ENCODE measurements around the gene RAPGEF2. TPM values are rescaled to one million over a fixed set of nuclear protein-coding genes. Genes with fewer than 3 reads are reported as not detected.

Gene RAPGEF2
- total and polyA plus RNA-seq, 2 experiments from 2014 or later: 10.2 to 63.1 TPM

DNA sequence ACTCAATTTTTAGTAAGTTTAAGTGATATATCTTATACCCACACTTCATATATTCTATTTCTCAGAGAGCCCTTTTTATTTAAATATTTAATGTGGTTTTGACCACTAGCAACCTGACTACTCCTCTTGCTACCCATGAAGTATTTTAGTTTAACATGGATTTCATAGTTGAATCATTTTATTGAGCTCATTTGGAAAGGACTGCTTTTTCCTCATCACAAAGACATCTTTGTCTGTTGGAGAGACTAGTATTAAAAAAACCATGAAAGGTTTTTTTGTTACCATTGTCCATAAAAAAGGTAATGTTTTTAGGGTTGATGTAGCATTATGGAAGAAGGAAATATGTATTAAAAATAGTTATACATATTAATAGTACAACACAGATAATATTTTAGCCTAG, 139.5 kb downstream of the RAPGEF2 start:
- H2AFZ ChIP-seq: no peak overlapping the region
- no peaks in the 10 kb centered on the region for H4K20me1 ChIP-seq (replicated peaks; ENCODE audit: insufficient read depth)
- peaks cover 3% of the 10 kb centered on the region; the same call in 2 of the 3 replicates for H3K36me3 Mint-ChIP-seq (ENCODE audit: low read depth)
- no peak overlapping the region for H3K4me3 ChIP-seq
- no peaks in the 10 kb centered on the region for H3K9me3 Mint-ChIP-seq
- DNase-seq (ENCODE audit: low spot score) (no peak), ATAC-seq (no peak)
- H3K4me2 ChIP-seq: no peak overlapping the region
- H3K27ac ChIP-seq (ENCODE audit: low read depth): no peak overlapping the region
- H3K27me3 Mint-ChIP-seq (ENCODE audit: insufficient read depth, low read depth, poor library complexity): no peaks in the 10 kb centered on the region
- H3K79me2 ChIP-seq (replicated peaks; ENCODE audit: insufficient read depth): peaks cover 9% of the 10 kb centered on the region; the same call in 1 of the 2 replicates
- H3K4me3 Mint-ChIP-seq: no peak overlapping the region
- H3K9me2 ChIP-seq (ENCODE audit: insufficient read depth): no peaks in the 10 kb centered on the region
- no peaks in the 10 kb centered on the region for H3K4me1 ChIP-seq (ENCODE audit: insufficient read depth)
- H3K27me3 ChIP-seq (ENCODE audit: insufficient read depth): no peaks in the 10 kb centered on the region
- TF ChIP-seq CREB1 (CRISPR knock-in tag; IDR thresholded peaks at IDR 0.05; ENCODE audit: low read depth) (no peak), EZH2 (IDR thresholded peaks at IDR 0.05; ENCODE audit: low read depth, unreplicated experiment) (no peak), NANOG (IDR thresholded peaks at IDR 0.05; ENCODE audit: borderline replicate concordance) (no peak), ZNF114 (CRISPR knock-in tag; IDR thresholded peaks at IDR 0.05) (no peak), POLR2AphosphoS5 (IDR thresholded peaks at IDR 0.05; ENCODE audit: low read depth) (no peak), STAT1 (IDR thresholded peaks at IDR 0.05; ENCODE audit: unreplicated experiment) (no peak), JUNB (IDR thresholded peaks at IDR 0.05; ENCODE audit: unreplicated experiment) (no peak), EZH2phosphoT487 (IDR thresholded peaks at IDR 0.05; ENCODE audit: unreplicated experiment) (no peak), ZNF331 (CRISPR knock-in tag; IDR thresholded peaks at IDR 0.05; ENCODE audit: low read depth) (no peak)
- TF ChIP-seq, protein P1, sequence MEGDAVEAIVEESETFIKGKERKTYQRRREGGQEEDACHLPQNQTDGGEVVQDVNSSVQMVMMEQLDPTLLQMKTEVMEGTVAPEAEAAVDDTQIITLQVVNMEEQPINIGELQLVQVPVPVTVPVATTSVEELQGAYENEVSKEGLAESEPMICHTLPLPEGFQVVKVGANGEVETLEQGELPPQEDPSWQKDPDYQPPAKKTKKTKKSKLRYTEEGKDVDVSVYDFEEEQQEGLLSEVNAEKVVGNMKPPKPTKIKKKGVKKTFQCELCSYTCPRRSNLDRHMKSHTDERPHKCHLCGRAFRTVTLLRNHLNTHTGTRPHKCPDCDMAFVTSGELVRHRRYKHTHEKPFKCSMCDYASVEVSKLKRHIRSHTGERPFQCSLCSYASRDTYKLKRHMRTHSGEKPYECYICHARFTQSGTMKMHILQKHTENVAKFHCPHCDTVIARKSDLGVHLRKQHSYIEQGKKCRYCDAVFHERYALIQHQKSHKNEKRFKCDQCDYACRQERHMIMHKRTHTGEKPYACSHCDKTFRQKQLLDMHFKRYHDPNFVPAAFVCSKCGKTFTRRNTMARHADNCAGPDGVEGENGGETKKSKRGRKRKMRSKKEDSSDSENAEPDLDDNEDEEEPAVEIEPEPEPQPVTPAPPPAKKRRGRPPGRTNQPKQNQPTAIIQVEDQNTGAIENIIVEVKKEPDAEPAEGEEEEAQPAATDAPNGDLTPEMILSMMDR (conservative IDR thresholded peaks at IDR 0.05; ENCODE audit: low read depth in 2 of 2): no peak
- TF ChIP-seq, protein P2, sequence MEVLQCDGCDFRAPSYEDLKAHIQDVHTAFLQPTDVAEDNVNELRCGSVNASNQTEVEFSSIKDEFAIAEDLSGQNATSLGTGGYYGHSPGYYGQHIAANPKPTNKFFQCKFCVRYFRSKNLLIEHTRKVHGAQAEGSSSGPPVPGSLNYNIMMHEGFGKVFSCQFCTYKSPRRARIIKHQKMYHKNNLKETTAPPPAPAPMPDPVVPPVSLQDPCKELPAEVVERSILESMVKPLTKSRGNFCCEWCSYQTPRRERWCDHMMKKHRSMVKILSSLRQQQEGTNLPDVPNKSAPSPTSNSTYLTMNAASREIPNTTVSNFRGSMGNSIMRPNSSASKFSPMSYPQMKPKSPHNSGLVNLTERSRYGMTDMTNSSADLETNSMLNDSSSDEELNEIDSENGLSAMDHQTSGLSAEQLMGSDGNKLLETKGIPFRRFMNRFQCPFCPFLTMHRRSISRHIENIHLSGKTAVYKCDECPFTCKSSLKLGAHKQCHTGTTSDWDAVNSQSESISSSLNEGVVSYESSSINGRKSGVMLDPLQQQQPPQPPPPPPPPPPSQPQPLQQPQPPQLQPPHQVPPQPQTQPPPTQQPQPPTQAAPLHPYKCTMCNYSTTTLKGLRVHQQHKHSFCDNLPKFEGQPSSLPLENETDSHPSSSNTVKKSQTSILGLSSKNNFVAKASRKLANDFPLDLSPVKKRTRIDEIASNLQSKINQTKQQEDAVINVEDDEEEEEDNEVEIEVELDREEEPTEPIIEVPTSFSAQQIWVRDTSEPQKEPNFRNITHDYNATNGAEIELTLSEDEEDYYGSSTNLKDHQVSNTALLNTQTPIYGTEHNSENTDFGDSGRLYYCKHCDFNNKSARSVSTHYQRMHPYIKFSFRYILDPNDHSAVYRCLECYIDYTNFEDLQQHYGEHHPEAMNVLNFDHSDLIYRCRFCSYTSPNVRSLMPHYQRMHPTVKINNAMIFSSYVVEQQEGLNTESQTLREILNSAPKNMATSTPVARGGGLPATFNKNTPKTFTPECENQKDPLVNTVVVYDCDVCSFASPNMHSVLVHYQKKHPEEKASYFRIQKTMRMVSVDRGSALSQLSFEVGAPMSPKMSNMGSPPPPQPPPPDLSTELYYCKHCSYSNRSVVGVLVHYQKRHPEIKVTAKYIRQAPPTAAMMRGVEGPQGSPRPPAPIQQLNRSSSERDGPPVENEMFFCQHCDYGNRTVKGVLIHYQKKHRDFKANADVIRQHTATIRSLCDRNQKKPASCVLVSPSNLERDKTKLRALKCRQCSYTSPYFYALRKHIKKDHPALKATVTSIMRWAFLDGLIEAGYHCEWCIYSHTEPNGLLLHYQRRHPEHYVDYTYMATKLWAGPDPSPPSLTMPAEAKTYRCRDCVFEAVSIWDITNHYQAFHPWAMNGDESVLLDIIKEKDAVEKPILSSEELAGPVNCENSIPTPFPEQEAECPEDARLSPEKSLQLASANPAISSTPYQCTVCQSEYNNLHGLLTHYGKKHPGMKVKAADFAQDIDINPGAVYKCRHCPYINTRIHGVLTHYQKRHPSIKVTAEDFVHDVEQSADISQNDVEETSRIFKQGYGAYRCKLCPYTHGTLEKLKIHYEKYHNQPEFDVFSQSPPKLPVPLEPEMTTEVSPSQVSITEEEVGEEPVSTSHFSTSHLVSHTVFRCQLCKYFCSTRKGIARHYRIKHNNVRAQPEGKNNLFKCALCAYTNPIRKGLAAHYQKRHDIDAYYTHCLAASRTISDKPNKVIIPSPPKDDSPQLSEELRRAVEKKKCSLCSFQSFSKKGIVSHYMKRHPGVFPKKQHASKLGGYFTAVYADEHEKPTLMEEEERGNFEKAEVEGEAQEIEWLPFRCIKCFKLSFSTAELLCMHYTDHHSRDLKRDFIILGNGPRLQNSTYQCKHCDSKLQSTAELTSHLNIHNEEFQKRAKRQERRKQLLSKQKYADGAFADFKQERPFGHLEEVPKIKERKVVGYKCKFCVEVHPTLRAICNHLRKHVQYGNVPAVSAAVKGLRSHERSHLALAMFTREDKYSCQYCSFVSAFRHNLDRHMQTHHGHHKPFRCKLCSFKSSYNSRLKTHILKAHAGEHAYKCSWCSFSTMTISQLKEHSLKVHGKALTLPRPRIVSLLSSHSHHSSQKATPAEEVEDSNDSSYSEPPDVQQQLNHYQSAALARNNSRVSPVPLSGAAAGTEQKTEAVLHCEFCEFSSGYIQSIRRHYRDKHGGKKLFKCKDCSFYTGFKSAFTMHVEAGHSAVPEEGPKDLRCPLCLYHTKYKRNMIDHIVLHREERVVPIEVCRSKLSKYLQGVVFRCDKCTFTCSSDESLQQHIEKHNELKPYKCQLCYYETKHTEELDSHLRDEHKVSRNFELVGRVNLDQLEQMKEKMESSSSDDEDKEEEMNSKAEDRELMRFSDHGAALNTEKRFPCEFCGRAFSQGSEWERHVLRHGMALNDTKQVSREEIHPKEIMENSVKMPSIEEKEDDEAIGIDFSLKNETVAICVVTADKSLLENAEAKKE (CRISPR knock-in tag; IDR thresholded peaks at IDR 0.05): no peak
- TF ChIP-seq, protein P3, sequence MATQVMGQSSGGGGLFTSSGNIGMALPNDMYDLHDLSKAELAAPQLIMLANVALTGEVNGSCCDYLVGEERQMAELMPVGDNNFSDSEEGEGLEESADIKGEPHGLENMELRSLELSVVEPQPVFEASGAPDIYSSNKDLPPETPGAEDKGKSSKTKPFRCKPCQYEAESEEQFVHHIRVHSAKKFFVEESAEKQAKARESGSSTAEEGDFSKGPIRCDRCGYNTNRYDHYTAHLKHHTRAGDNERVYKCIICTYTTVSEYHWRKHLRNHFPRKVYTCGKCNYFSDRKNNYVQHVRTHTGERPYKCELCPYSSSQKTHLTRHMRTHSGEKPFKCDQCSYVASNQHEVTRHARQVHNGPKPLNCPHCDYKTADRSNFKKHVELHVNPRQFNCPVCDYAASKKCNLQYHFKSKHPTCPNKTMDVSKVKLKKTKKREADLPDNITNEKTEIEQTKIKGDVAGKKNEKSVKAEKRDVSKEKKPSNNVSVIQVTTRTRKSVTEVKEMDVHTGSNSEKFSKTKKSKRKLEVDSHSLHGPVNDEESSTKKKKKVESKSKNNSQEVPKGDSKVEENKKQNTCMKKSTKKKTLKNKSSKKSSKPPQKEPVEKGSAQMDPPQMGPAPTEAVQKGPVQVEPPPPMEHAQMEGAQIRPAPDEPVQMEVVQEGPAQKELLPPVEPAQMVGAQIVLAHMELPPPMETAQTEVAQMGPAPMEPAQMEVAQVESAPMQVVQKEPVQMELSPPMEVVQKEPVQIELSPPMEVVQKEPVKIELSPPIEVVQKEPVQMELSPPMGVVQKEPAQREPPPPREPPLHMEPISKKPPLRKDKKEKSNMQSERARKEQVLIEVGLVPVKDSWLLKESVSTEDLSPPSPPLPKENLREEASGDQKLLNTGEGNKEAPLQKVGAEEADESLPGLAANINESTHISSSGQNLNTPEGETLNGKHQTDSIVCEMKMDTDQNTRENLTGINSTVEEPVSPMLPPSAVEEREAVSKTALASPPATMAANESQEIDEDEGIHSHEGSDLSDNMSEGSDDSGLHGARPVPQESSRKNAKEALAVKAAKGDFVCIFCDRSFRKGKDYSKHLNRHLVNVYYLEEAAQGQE (IDR thresholded peaks at IDR 0.05; ENCODE audit: unreplicated experiment): no peak
- TF ChIP-seq, protein P4, sequence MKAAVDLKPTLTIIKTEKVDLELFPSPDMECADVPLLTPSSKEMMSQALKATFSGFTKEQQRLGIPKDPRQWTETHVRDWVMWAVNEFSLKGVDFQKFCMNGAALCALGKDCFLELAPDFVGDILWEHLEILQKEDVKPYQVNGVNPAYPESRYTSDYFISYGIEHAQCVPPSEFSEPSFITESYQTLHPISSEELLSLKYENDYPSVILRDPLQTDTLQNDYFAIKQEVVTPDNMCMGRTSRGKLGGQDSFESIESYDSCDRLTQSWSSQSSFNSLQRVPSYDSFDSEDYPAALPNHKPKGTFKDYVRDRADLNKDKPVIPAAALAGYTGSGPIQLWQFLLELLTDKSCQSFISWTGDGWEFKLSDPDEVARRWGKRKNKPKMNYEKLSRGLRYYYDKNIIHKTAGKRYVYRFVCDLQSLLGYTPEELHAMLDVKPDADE (IDR thresholded peaks at IDR 0.05): no peak
- H3K27ac Mint-ChIP-seq: no peak overlapping the region
- no peaks in the 10 kb centered on the region for H3F3A ChIP-seq (replicated peaks; ENCODE audit: low read depth)
- H3K36me3 ChIP-seq (ENCODE audit: insufficient read depth): no peaks in the 10 kb centered on the region
- peaks cover 4% of the 10 kb centered on the region; the same call in 2 of the 3 replicates for H3K4me1 Mint-ChIP-seq
